Measurements from ENCODE around the gene DHX9. TPM values are rescaled to one million over a fixed set of nuclear protein-coding genes. Genes with fewer than 3 reads are reported as not detected.

Gene DHX9
- total and polyA plus RNA-seq, 2 of the 13 experiments (the other 11 are each of a cell fraction or from before 2014, with no cell fraction given): 84.8 to 211 TPM

- no peak for TF ChIP-seq NBN (conservative IDR thresholded peaks at IDR 0.05)
- TF ChIP-seq, protein P1, sequence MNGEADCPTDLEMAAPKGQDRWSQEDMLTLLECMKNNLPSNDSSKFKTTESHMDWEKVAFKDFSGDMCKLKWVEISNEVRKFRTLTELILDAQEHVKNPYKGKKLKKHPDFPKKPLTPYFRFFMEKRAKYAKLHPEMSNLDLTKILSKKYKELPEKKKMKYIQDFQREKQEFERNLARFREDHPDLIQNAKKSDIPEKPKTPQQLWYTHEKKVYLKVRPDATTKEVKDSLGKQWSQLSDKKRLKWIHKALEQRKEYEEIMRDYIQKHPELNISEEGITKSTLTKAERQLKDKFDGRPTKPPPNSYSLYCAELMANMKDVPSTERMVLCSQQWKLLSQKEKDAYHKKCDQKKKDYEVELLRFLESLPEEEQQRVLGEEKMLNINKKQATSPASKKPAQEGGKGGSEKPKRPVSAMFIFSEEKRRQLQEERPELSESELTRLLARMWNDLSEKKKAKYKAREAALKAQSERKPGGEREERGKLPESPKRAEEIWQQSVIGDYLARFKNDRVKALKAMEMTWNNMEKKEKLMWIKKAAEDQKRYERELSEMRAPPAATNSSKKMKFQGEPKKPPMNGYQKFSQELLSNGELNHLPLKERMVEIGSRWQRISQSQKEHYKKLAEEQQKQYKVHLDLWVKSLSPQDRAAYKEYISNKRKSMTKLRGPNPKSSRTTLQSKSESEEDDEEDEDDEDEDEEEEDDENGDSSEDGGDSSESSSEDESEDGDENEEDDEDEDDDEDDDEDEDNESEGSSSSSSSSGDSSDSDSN (CRISPR knock-in tag; IDR thresholded peaks at IDR 0.05): peak; percentile 83; the same call in 1 of the 2 replicates
- no peak for TF ChIP-seq TBP (CRISPR knock-in tag; IDR thresholded peaks at IDR 0.05)
- no peak; the same call in 1 of the 2 replicates for TF ChIP-seq RFX3 (CRISPR knock-in tag; IDR thresholded peaks at IDR 0.05)
- TF ChIP-seq ATF6 (CRISPR knock-in tag; conservative IDR thresholded peaks at IDR 0.05): no peak
- peak; percentile 78; the same call in 1 of the 2 replicates for TF ChIP-seq HOXA5 (CRISPR knock-in tag; IDR thresholded peaks at IDR 0.05)
- TF ChIP-seq, protein P2, sequence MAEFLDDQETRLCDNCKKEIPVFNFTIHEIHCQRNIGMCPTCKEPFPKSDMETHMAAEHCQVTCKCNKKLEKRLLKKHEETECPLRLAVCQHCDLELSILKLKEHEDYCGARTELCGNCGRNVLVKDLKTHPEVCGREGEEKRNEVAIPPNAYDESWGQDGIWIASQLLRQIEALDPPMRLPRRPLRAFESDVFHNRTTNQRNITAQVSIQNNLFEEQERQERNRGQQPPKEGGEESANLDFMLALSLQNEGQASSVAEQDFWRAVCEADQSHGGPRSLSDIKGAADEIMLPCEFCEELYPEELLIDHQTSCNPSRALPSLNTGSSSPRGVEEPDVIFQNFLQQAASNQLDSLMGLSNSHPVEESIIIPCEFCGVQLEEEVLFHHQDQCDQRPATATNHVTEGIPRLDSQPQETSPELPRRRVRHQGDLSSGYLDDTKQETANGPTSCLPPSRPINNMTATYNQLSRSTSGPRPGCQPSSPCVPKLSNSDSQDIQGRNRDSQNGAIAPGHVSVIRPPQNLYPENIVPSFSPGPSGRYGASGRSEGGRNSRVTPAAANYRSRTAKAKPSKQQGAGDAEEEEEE (CRISPR knock-in tag; IDR thresholded peaks at IDR 0.05; ENCODE audit: borderline replicate concordance): no peak; the same call in 1 of the 2 replicates
- peak; percentile 86; the same call in 1 of the 2 replicates for TF ChIP-seq KDM5A (IDR thresholded peaks at IDR 0.05; ENCODE audit: borderline replicate concordance, low read length)
- TF ChIP-seq ADNP (CRISPR knock-in tag; IDR thresholded peaks at IDR 0.05): no peak
- no peak for TF ChIP-seq ZNF260 (CRISPR knock-in tag; IDR thresholded peaks at IDR 0.05; ENCODE audit: borderline replicate concordance, low read depth)
- peak; percentile 44; the same call in 1 of the 2 replicates for TF ChIP-seq IRF9 (CRISPR knock-in tag; IDR thresholded peaks at IDR 0.05; ENCODE audit: borderline replicate concordance)
- TF ChIP-seq, protein P3, sequence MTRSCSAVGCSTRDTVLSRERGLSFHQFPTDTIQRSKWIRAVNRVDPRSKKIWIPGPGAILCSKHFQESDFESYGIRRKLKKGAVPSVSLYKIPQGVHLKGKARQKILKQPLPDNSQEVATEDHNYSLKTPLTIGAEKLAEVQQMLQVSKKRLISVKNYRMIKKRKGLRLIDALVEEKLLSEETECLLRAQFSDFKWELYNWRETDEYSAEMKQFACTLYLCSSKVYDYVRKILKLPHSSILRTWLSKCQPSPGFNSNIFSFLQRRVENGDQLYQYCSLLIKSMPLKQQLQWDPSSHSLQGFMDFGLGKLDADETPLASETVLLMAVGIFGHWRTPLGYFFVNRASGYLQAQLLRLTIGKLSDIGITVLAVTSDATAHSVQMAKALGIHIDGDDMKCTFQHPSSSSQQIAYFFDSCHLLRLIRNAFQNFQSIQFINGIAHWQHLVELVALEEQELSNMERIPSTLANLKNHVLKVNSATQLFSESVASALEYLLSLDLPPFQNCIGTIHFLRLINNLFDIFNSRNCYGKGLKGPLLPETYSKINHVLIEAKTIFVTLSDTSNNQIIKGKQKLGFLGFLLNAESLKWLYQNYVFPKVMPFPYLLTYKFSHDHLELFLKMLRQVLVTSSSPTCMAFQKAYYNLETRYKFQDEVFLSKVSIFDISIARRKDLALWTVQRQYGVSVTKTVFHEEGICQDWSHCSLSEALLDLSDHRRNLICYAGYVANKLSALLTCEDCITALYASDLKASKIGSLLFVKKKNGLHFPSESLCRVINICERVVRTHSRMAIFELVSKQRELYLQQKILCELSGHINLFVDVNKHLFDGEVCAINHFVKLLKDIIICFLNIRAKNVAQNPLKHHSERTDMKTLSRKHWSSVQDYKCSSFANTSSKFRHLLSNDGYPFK (CRISPR knock-in tag; IDR thresholded peaks at IDR 0.05; ENCODE audit: borderline replicate concordance): no peak
- TF ChIP-seq ZNF292 (CRISPR knock-in tag; IDR thresholded peaks at IDR 0.05; ENCODE audit: borderline replicate concordance, low read depth): peak; percentile 61; the same call in 1 of the 2 replicates
- TF ChIP-seq, protein P4, sequence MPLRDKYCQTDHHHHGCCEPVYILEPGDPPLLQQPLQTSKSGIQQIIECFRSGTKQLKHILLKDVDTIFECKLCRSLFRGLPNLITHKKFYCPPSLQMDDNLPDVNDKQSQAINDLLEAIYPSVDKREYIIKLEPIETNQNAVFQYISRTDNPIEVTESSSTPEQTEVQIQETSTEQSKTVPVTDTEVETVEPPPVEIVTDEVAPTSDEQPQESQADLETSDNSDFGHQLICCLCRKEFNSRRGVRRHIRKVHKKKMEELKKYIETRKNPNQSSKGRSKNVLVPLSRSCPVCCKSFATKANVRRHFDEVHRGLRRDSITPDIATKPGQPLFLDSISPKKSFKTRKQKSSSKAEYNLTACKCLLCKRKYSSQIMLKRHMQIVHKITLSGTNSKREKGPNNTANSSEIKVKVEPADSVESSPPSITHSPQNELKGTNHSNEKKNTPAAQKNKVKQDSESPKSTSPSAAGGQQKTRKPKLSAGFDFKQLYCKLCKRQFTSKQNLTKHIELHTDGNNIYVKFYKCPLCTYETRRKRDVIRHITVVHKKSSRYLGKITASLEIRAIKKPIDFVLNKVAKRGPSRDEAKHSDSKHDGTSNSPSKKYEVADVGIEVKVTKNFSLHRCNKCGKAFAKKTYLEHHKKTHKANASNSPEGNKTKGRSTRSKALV (CRISPR knock-in tag; IDR thresholded peaks at IDR 0.05): no peak
- TF ChIP-seq ZNF83 (CRISPR knock-in tag; IDR thresholded peaks at IDR 0.05; ENCODE audit: borderline replicate concordance): 0 out of 2 replicates have a peak, but pooled peaks have one; percentile 55
Measured at GRCh38 chr1:182839209-182840066, at the start of gene DHX9 (continued).
